Right lobe of liver (tissue), 6 donors: Measurements from ENCODE around the gene S100A12. TPM values are rescaled to one million over a fixed set of nuclear protein-coding genes. Genes with fewer than 3 reads are reported as not detected.
A peak's percentile ranks its signal among the peaks of the same experiment; 100 is the strongest.

Source experiments
- ATAC-seq, 4 donors: fragments of 200-7000 bp; cut with Tn5 transposase; one replicate each; pipeline ENCODE4 v1.9.1; 2020; ENCODE audit warnings: mild to moderate bottlenecking in 4 of 4, moderate library complexity in 4 of 4
- DNase-seq, 3 donors: peaks; one replicate each; pipeline ENCODE4 v3.0.0-alpha.2; 2020
- H3K27ac ChIP-seq, 3 donors: fragments of 200-600 bp; one replicate each; pipeline ENCODE4 v1.8.0; 2022
- H3K27me3 ChIP-seq, 2 donors: fragments of 200-600 bp; one replicate each; pipeline ENCODE4 v1.8.0; 2022
- H3K36me3 ChIP-seq, 4 donors: fragments of 200-600 bp; sonication (generic) in 1 of 4; one replicate each; pipeline versions ENCODE4 v1.5.1 to v1.8.0; 2017 to 2022; ENCODE audit warnings: control low read depth in 1 of 4
- H3K4me1 ChIP-seq, 4 donors: fragments of 200-600 bp; sonication (generic) in 1 of 4; one replicate each; pipeline versions ENCODE4 v1.5.1 to v1.8.0; 2017 to 2022; ENCODE audit warnings: control low read depth in 1 of 4
- H3K4me3 ChIP-seq, 3 donors: fragments of 200-600 bp; one replicate each; pipeline ENCODE4 v1.8.0; 2022
- H3K9me3 ChIP-seq, 4 donors: fragments of 200-600 bp; sonication (generic) in 1 of 4; one replicate each; pipeline versions ENCODE4 v1.5.1 to v1.8.0; 2017 to 2022; ENCODE audit warnings: control low read depth in 1 of 4
- POLR2A ChIP-seq: fragments of 450-650 bp; IDR thresholded peaks from one replicate; pipeline ENCODE4 v1.6.1; 2017; ENCODE audit warnings: antibody characterized with exemption, mild to moderate bottlenecking
- WGBS: methylation state at CpG from one replicate; pipeline ENCODE4 v1.1.6; 2018; ENCODE audit warnings: low coverage, low lambda C conversion rate; ENCODE audit not compliant: insufficient coverage; ENCODE audit errors: missing lambda C conversion rate; 5-methylcytosine and 5-hydroxymethylcytosine counted together
- intact Hi-C, 2 donors: fragments of 100-400 bp; cut with DNase I; formaldehyde crosslinking; loops; one replicate each; pipeline versions ENCODE4 v1.11.2 to v1.14.1; 2022
- total RNA-seq, 6 experiments: library from RNA; depleted of rRNA in 2 of 6; stranded (reverse); fragments of >200 nt in 2 of 6; fragmentation: NEBNext Ultra II Directional in 3 of 6; extraction: Animal tissue kit (Norgen Biotek cat#: 25700) in 3 of 6; gene quantifications; one replicate each; pipeline versions ENCODE4 v1.1.0 to v1.2.4, GENCODE V29; 2016 to 2023
- TF ChIP-seq, protein P1 (sequence below), 4 donors: fragments of 200-600 bp in 3 of 4; fragments of 450-650 bp in 1 of 4; IDR thresholded peaks; one replicate each; pipeline versions ENCODE4 v1.5.1 to v1.8.0; 2016 to 2022; ENCODE audit warnings: antibody characterized with exemption in 4 of 4, mild to moderate bottlenecking in 2 of 4
- donor health status: DM: no; HTN: yes; CAD: no.
- donor health status: DM: no; HTN: no; CAD: no.
- donor health status: DM: no; HTN: no; CAD: no.
- donor health status: DM: no; HTN: yes; CAD: no.
- donor health status: DM: no; HTN: yes; CAD: no.

The S100A12 gene
- total RNA-seq, 6 experiments from 2014 or later: 1.5 to 3.8 (median 3.0) TPM

DNA sequence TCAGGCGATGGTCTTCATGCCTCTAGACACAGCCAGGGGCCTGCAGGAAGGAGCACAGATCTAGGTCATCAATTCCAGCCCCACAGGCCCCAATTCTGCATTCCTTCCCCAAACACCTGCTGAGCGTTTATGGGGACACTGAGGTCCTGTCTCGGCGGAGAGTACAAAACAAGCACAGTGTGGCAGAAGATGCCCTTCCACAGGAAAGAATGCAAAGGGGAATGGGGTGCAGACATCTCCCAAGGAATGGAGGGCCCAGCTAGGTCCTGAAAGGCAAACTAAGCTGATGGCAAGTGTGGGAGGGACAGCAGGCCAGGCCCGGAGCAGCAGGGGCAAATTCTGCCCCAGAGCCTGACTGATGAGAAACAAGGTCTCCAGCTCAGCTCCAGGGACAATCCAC lies 19.0 kb upstream of the S100A12 start:
- ATAC-seq (no peak), DNase-seq (no peak)
- H3K9me3 ChIP-seq: no peaks in the 10 kb centered on the region
- H3K36me3 ChIP-seq: no peaks in the 10 kb centered on the region
- no peak overlapping the region for H3K27ac ChIP-seq
- H3K4me3 ChIP-seq: no peak overlapping the region
- H3K4me1 ChIP-seq: no peaks in the 10 kb centered on the region
- intact Hi-C loops: no loop called here
- H3K27me3 ChIP-seq: no peaks in the 10 kb centered on the region
- WGBS: 50% methylated on average over 2 of the region's 5 CpGs
- TF ChIP-seq, protein P1, sequence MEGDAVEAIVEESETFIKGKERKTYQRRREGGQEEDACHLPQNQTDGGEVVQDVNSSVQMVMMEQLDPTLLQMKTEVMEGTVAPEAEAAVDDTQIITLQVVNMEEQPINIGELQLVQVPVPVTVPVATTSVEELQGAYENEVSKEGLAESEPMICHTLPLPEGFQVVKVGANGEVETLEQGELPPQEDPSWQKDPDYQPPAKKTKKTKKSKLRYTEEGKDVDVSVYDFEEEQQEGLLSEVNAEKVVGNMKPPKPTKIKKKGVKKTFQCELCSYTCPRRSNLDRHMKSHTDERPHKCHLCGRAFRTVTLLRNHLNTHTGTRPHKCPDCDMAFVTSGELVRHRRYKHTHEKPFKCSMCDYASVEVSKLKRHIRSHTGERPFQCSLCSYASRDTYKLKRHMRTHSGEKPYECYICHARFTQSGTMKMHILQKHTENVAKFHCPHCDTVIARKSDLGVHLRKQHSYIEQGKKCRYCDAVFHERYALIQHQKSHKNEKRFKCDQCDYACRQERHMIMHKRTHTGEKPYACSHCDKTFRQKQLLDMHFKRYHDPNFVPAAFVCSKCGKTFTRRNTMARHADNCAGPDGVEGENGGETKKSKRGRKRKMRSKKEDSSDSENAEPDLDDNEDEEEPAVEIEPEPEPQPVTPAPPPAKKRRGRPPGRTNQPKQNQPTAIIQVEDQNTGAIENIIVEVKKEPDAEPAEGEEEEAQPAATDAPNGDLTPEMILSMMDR (IDR thresholded peaks at IDR 0.05): no peak
- no peak for TF ChIP-seq POLR2A

DNA sequence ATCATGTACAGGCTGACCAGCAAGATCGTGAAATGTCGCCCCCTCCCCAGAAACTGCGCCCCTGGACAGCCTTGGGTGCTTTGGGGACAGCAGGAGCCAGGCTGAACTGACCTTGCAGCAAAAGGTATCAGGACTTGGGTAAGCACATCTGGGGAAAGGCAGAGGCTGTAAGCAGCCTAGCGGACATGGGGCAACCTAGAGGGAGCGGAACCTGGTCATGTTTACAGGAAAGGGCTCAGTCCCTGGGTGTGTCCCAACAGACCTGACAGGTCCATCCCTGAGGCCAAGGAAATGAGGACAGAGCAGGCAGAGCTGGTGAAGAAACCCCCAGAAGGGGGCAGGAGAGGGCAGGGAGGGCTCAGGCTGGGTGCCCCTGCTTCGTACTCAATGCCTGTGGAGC lies 18.5 kb upstream of the S100A12 start:
- H3K27me3 ChIP-seq: no peaks in the 10 kb centered on the region
- WGBS: 53% methylated on average over 5 of the region's 6 CpGs
- H3K4me3 ChIP-seq: no peak overlapping the region
- H3K27ac ChIP-seq: no peak overlapping the region
- no peaks in the 10 kb centered on the region for H3K4me1 ChIP-seq
- intact Hi-C loops: no loop called here
- DNase-seq (no peak), ATAC-seq (peak in 3 of 4 donors; percentile 15 to 32 (median 26))
- no peaks in the 10 kb centered on the region for H3K9me3 ChIP-seq
- no peaks in the 10 kb centered on the region for H3K36me3 ChIP-seq
- no peak for TF ChIP-seq POLR2A
- TF ChIP-seq, protein P1 (IDR thresholded peaks at IDR 0.05): no peak

DNA sequence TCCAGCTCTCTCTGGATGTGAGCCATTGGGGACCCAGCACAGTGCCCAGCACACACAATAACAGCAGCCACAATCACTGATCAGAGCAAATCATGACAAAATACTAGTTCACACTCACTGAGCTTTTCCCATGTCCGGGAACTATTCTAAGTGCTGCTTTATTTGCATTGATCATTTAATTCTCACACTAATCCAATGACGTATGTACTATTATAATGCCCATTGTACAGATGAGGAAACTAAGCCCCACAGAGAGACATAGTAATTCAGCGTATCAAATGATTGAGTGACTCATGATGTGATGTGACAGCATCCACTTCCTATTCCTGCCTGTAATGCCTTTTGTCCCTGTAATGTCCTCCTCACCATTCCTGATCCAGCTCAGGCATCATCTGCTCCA lies 17.4 kb upstream of the S100A12 start:
- H3K4me3 ChIP-seq: no peak overlapping the region
- intact Hi-C loops: no loop called here

DNA sequence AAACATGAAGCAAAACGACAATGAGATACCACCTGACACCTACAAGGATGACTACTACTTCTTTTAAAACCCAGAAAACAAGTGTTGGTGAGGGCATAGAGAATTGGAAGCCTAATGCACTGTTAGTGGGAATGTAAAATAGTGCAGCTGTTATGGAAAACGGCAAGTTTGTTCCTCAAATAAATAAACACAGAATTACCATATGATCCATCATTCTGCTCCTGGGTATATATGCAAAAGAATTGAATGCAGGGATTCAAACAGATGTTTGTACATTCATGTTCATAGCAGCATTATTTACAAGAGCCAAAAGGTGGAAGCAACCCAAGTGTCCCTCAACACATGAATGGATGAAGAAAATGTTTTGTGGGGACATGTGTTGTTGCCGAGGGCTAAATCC lies 16.8 kb upstream of the S100A12 start:
- Histone ChIP-seq H3K27ac (no peak overlapping the region), H3K27me3 (no peaks in the 10 kb centered on the region), H3K4me1 (no peaks in the 10 kb centered on the region), H3K4me3 (no peak overlapping the region), H3K9me3 (no peaks in the 10 kb centered on the region), H3K36me3 (no peaks in the 10 kb centered on the region)
- WGBS: 21% methylated on average over 3 of the region's 3 CpGs
- no peak for ATAC-seq
- DNase-seq: no peak
- intact Hi-C loops: no loop called here
- no peak for TF ChIP-seq POLR2A
- TF ChIP-seq, protein P1 (IDR thresholded peaks at IDR 0.05): no peak

More for the DNA sequence above, 17.4 kb upstream of the S100A12 start:
- 69% methylated on average over 3 of the region's 3 CpGs for WGBS
- Histone ChIP-seq H3K27me3 (no peaks in the 10 kb centered on the region), H3K4me1 (no peaks in the 10 kb centered on the region), H3K27ac (no peak overlapping the region), H3K36me3 (no peaks in the 10 kb centered on the region), H3K9me3 (no peaks in the 10 kb centered on the region)
- DNase-seq (no peak), ATAC-seq (no peak)
- TF ChIP-seq, protein P1 (IDR thresholded peaks at IDR 0.05): no peak
- TF ChIP-seq POLR2A: no peak
